ENCODE measurements around the gene FBXO34.

Gene FBXO34

GRCh38 chr14:55383541-55384140 lies 112.4 kb downstream of the FBXO34 start:
- no peak for DNase-seq

DNA sequence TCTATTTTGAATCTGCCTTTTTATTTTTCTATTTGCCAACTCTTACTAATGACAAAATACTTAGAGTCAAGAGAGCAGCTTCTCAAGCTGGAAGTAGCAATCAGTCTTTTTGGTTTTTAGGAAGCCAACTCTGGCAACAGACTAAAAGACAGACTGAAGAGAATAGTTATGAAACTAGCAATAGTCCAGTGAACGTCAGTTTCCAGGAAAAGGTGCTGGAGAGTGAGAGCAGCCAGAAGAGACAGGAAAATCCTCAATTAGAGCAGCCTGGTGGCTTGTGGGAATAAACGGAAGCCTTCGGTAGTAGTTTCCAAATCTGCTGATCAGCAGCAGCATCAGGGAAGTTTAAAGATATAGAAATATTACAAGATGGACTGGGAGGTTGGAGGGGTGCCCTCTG lies 113.3 kb downstream of the FBXO34 start:
- DNase-seq, result no peak

DNA sequence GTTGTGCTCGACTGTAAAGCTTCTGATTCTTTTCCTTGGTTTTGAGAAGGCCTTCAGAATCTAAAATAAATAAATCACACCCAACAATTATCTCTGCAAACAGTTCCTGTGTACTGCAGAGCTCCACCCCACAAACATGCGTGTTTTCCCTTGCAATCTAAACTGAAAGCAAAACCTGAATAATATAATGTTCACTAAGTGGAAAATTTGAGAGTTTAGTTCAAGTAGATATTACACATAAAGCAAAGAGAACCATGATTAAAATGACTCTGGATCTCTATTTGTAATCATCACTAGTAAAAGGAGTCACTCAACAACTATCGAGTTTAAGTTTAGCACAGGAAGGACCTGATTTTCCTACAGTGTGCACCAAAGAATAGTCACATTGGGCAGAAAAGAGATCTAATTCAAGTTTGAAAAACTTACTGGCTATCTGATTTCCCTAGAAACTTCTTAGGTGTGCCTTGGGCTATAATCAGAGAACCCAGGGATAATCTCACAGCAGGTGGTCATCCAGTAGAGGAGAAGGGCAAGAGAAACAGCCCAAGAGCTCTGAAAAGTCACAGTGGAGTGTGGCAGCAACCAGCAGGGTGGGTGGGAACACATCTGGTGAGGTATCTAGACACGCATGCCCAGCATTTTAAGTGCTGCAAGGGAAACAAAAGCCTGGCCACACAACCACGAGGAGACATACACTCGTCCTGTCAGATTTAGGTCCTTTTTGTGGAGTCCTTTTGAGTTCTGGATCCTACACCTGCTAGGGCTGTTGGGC lies 115.0 kb downstream of the FBXO34 start:
- DNase-seq, result no peak

DNA sequence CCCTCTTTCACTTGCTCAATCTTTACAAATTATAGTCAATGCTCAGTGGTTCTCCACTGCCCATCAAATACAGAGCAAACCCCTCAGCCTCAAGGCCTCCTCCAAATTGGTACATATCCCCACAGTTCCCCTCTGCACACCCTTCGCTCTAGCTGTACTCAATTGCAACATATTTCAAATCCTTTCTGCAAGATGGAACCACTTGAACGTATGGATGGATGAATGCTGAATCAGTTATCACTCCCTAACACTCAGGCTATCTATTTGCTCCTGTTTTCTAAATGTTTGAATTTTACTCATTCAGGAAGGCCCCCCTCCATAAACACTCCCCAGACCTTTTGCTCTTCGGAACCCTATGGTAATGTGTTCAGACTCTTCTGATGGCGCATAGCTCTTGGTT lies 115.9 kb downstream of the FBXO34 start:
- no peak for DNase-seq

DNA sequence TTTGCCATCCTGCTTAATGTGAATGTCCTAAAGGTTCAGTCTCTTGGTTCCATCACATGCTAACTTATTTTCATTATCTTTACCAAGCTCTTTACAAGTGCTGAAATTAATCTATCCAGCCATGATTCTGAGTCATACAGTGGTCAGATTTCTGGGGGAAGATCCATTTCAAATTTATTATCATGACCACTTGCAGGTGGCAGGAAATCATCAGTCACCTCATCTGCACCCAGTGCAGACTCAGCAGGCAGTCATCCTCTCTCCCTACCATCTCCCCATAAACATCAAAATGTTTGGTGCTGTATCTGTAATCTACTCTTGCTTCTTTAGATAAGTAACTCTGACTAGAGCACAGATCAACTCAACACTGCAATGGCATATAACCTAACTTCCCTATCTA lies 116.9 kb downstream of the FBXO34 start:
- DNase-seq, result no peak

DNA sequence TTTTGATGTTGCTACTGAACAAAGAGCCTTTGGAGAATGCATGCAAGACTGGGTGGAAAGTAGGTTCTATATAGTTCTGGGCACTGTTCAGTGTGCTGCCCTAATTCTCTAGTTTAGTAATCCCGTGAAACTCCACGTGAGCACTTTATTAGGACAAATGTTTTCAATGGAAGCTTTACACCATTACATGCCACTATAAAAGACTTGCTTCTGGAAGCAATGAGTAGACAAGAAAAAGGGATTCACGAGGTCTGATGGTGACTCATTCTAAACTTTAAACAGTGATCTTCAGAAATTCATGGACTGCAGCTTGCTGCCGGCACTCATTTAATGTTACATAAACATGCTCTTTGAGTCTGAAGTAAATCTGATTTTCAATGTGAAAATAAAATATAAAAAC lies 118.1 kb downstream of the FBXO34 start:
- no peak for DNase-seq

GRCh38 chr14:55398679-55399078 lies 127.5 kb downstream of the FBXO34 start:
- no peak for DNase-seq

DNA sequence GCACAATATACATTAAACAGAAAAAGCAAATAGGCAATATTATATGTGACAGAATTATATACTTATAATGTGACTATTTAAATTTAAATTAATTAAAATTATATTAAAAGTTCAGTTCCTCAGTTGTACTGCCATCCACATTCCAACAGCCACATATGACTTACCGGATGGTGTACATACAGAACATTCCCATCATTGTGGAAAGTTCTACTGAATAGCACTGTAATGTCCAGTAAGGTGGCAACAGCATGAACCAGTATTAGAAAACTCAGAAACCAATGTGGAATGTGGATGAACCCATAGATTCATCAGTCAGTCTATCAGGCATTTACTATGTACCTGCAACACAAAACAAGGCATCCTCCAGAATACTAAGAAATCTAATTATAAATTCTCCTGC lies 128.0 kb downstream of the FBXO34 start:
- DNase-seq, result no peak

- DNase-seq, result no peak
Measured at GRCh38 chr14:55399852-55400251, 128.6 kb downstream of the FBXO34 start.

- DNase-seq, result no peak
Measured at GRCh38 chr14:55401751-55402150, 130.5 kb downstream of the FBXO34 start.
